GM23248 (cell line): ENCODE results near the gene RFC4.

Source experiments
- EZH2 ChIP-seq: fragments of 200-600 bp; sonication (generic); IDR thresholded peaks from 2 replicates; pipeline ENCODE4 v1.6.1; 2018; ENCODE audit warnings: antibody characterized with exemption, mild to moderate bottlenecking; ENCODE audit not compliant: insufficient read depth, poor library complexity, severe bottlenecking
- EZH2phosphoT487 ChIP-seq: fragments of 200-600 bp; sonication (generic); IDR thresholded peaks from 2 replicates; pipeline ENCODE4 v1.6.1; 2018; ENCODE audit warnings: antibody characterized with exemption, moderate library complexity, mild to moderate bottlenecking, low read depth; ENCODE audit not compliant: insufficient read depth

- no peak for TF ChIP-seq EZH2phosphoT487
- no peak for TF ChIP-seq EZH2
Observed at GRCh38 chr3:186826976-186827857, 20.9 kb upstream of the RFC4 start.
